GF-D8 (cell line): Measurements from ENCODE around the gene PARD3.
"Not testable (repeated sequence)": the region's sequence is repeated elsewhere in the genome, so short reads cannot be mapped to it uniquely, and the experiment has no call there.

ENCODE experiments used
- DNase-seq: peaks from one replicate; lab custom pipeline; 2025; lab: John Stamatoyannopoulos, UW

PARD3 gene

GRCh38 chr10:34294137-34294536 lies 521.0 kb downstream of the PARD3 start:
- DNase-seq: no peak

- no peak for DNase-seq
Measured at GRCh38 chr10:34292675-34293074, 522.4 kb downstream of the PARD3 start.

- no peak for DNase-seq
Measured at GRCh38 chr10:34292194-34292565, 522.9 kb downstream of the PARD3 start.

- no peak for DNase-seq
Measured at GRCh38 chr10:34291466-34292193, 523.5 kb downstream of the PARD3 start.

- no peak for DNase-seq
Measured at GRCh38 chr10:34290412-34291081, 524.5 kb downstream of the PARD3 start.

- DNase-seq: no peak
Measured at GRCh38 chr10:34288634-34289033, 526.5 kb downstream of the PARD3 start.

- no peak for DNase-seq
Measured at GRCh38 chr10:34286136-34286739, 528.9 kb downstream of the PARD3 start.

GRCh38 chr10:34281661-34282582 lies 533.2 kb downstream of the PARD3 start:
- no peak for DNase-seq

- DNase-seq: no peak
Measured at GRCh38 chr10:34280599-34281374, 534.3 kb downstream of the PARD3 start.

- DNase-seq: no peak
Measured at GRCh38 chr10:34275626-34276130, 539.4 kb downstream of the PARD3 start.

GRCh38 chr10:34274906-34275305 lies 540.2 kb downstream of the PARD3 start:
- DNase-seq: no peak

GRCh38 chr10:34273340-34273739 lies 541.8 kb downstream of the PARD3 start:
- DNase-seq: no peak

- DNase-seq: no peak
Measured at GRCh38 chr10:34272316-34272715, 542.8 kb downstream of the PARD3 start.

GRCh38 chr10:34268410-34268809 lies 546.7 kb downstream of the PARD3 start:
- not testable (repeated sequence) for DNase-seq

- no peak for DNase-seq
Measured at GRCh38 chr10:34262985-34263384, 552.1 kb downstream of the PARD3 start.

GRCh38 chr10:34260904-34261303 lies 554.2 kb downstream of the PARD3 start:
- no peak for DNase-seq

- DNase-seq: no peak
Measured at GRCh38 chr10:34256216-34256615, 558.9 kb downstream of the PARD3 start.

- no peak for DNase-seq
Measured at GRCh38 chr10:34255035-34255434, 560.1 kb downstream of the PARD3 start.

GRCh38 chr10:34254596-34254995 lies 560.5 kb downstream of the PARD3 start:
- no peak for DNase-seq

GRCh38 chr10:34252111-34252510 lies 563.0 kb downstream of the PARD3 start:
- DNase-seq: no peak

- no peak for DNase-seq
Measured at GRCh38 chr10:34251177-34251576, 563.9 kb downstream of the PARD3 start.
